SK-N-SH (cell line): ENCODE measurements around the gene RGS6. TPM values are rescaled to one million over a fixed set of nuclear protein-coding genes. Genes with fewer than 3 reads are reported as not detected.

Experiments used
- CTCF ChIA-PET: fragments of 300-600, 350-600 bp; formaldehyde crosslinking; extraction: SDS; loops from one replicate; lab custom pipeline; 2021; lab: Yijun Ruan, JAX
- POLR2A ChIA-PET: fragments of 350-600 bp; sonication (Branson Sonifier 250); formaldehyde crosslinking; extraction: SDS; loops from one replicate; lab custom pipeline; 2020; ENCODE audit warnings: antibody characterized with exemption, inconsistent platforms; lab: Yijun Ruan, JAX
- DNase-seq: peaks from one replicate; pipeline ENCODE4 v3.0.0; 2012
- H2AFZ ChIP-seq: fragments of 200-600 bp; sonication (generic); 2 replicates; pipeline ENCODE4 v1.8.1; 2016; ENCODE audit warnings: antibody characterized with exemption, mild to moderate bottlenecking, low read depth
- H3F3A ChIP-seq: fragments of 200-600 bp; sonication (generic); replicated peaks from 2 replicates; pipeline ENCODE3; 2016; ENCODE audit warnings: antibody characterized with exemption, mild to moderate bottlenecking; ENCODE audit not compliant: insufficient read depth
- H3K27ac ChIP-seq, 2 experiments: fragments of 200-500 bp in 1 of 2; fragments of 200-600 bp in 1 of 2; sonication (Bioruptor generic) in 1 of 2; sonication (generic), shearing (Covaris generic) in 1 of 2; 2 replicates each; pipeline versions ENCODE4 v1.5.1 to v1.6.1; 2014 to 2016; ENCODE audit warnings: low read depth in 2 of 2, inconsistent platforms in 1 of 2, low read length in 1 of 2, mild to moderate bottlenecking in 1 of 2, mixed read lengths in 1 of 2
- H3K27me3 ChIP-seq: fragments of 200-600 bp; sonication (generic), shearing (Covaris generic); 2 replicates; pipeline ENCODE4 v1.6.1; 2016; ENCODE audit warnings: mixed run types; ENCODE audit not compliant: insufficient read depth
- H3K36me3 ChIP-seq, 2 experiments: fragments of 200-500 bp in 1 of 2; fragments of 200-600 bp in 1 of 2; sonication (Bioruptor generic) in 1 of 2; sonication (generic) in 1 of 2; replicated peaks in 1 of 2; 2 replicates each; pipeline versions ENCODE3 to v1.5.1; 2014 to 2016; ENCODE audit warnings: low read length in 1 of 2, mild to moderate bottlenecking in 1 of 2; ENCODE audit not compliant: insufficient read depth in 2 of 2, control insufficient read depth in 1 of 2
- H3K4me1 ChIP-seq, 2 experiments: fragments of 200-500 bp in 1 of 2; fragments of 200-600 bp in 1 of 2; sonication (Bioruptor generic) in 1 of 2; sonication (generic), shearing (Covaris generic) in 1 of 2; 2 replicates each; pipeline versions ENCODE4 v1.5.1 to v1.6.1; 2014 to 2016; ENCODE audit warnings: low read depth in 1 of 2, low read length in 1 of 2, mixed run types in 1 of 2; ENCODE audit not compliant: insufficient read depth in 2 of 2, control insufficient read depth in 1 of 2
- H3K4me2 ChIP-seq: fragments of 200-600 bp; sonication (generic), shearing (Covaris generic); 2 replicates; pipeline ENCODE4 v1.6.1; 2017; ENCODE audit warnings: mixed run types
- H3K4me3 ChIP-seq, 2 experiments: fragments of 200-500 bp in 1 of 2; fragments of 200-600 bp in 1 of 2; sonication (Bioruptor generic) in 1 of 2; sonication (generic), shearing (Covaris generic) in 1 of 2; 2 replicates each; pipeline versions ENCODE4 v1.5.1 to v1.8.1; 2014 to 2016; ENCODE audit warnings: low read depth in 2 of 2, inconsistent platforms in 1 of 2, low read length in 1 of 2, mild to moderate bottlenecking in 1 of 2, mixed read lengths in 1 of 2, moderate library complexity in 1 of 2
- H3K79me2 ChIP-seq: fragments of 200-600 bp; sonication (generic); 2 replicates; pipeline ENCODE4 v1.8.1; 2017; ENCODE audit warnings: mild to moderate bottlenecking; ENCODE audit not compliant: insufficient read depth
- H3K9ac ChIP-seq: fragments of 200-600 bp; sonication (generic); 2 replicates; pipeline ENCODE4 v1.6.1; 2017; ENCODE audit warnings: mixed run types
- H3K9me2 ChIP-seq: fragments of 200-600 bp; sonication (generic); 2 replicates; pipeline ENCODE4 v1.6.1; 2017; ENCODE audit warnings: mixed run types
- H3K9me3 ChIP-seq: fragments of 200-600 bp; sonication (generic); 2 replicates; pipeline ENCODE4 v1.6.1; 2017; ENCODE audit warnings: mixed run types, mild to moderate bottlenecking, moderate library complexity
- H4K20me1 ChIP-seq: fragments of 200-600 bp; sonication (generic); 2 replicates; pipeline ENCODE4 v1.6.1; 2017; ENCODE audit warnings: mild to moderate bottlenecking, mixed run types; ENCODE audit not compliant: insufficient read depth
- CHD2 ChIP-seq: fragments of 150-350 bp; IDR thresholded peaks from 2 replicates; pipeline ENCODE4 v1.6.1; 2018; ENCODE audit warnings: low read length; ENCODE audit not compliant: partially characterized antibody
- CTCF ChIP-seq: fragments of 200-600 bp; sonication (generic); IDR thresholded peaks from 2 replicates; pipeline ENCODE4 v1.6.1; 2017; ENCODE audit warnings: antibody characterized with exemption, mild to moderate bottlenecking, moderate library complexity
- ELF1 ChIP-seq: IDR thresholded peaks from 2 replicates; pipeline ENCODE4 v1.4.0; 2012
- EZH2phosphoT487 ChIP-seq: fragments of 200-600 bp; sonication (generic); IDR thresholded peaks from 2 replicates; pipeline ENCODE4 v1.6.1; 2017; ENCODE audit warnings: low read depth, mixed run types, mild to moderate bottlenecking, antibody characterized with exemption, moderate library complexity, borderline replicate concordance
- FOSL2 ChIP-seq: IDR thresholded peaks from 2 replicates; pipeline ENCODE4 v1.4.0; 2012; ENCODE audit warnings: low read depth, mild to moderate bottlenecking, moderate library complexity, borderline replicate concordance
- MAX ChIP-seq: IDR thresholded peaks from 2 replicates; pipeline ENCODE4 v1.4.0; 2012; ENCODE audit warnings: low read depth
- MEF2A ChIP-seq: IDR thresholded peaks from 2 replicates; pipeline ENCODE4 v1.4.0; 2012; ENCODE audit warnings: low read depth, borderline replicate concordance
- MXI1 ChIP-seq: IDR thresholded peaks from 2 replicates; pipeline ENCODE4 v1.6.1; 2012; ENCODE audit warnings: mild to moderate bottlenecking, low read depth, low read length, improper control_type of control experiment
- RCOR1 ChIP-seq: fragments of 150-350 bp; IDR thresholded peaks from 2 replicates; pipeline ENCODE4 v1.6.1; 2017; ENCODE audit warnings: antibody characterized with exemption, low read length
- RXRA ChIP-seq: IDR thresholded peaks from 2 replicates; pipeline ENCODE4 v1.4.0; 2012; ENCODE audit warnings: low read depth, mild to moderate bottlenecking, borderline replicate concordance
- SMC3 ChIP-seq: IDR thresholded peaks from 2 replicates; pipeline ENCODE4 v1.6.1; 2012; ENCODE audit warnings: low read depth, low read length, improper control_type of control experiment
- TAF1 ChIP-seq: IDR thresholded peaks from 2 replicates; pipeline ENCODE4 v1.6.1; 2012; ENCODE audit warnings: low read depth, mild to moderate bottlenecking, low read length, moderate library complexity, borderline replicate concordance
- TCF12 ChIP-seq: IDR thresholded peaks from 2 replicates; pipeline ENCODE4 v1.4.0; 2012
- TEAD4 ChIP-seq: IDR thresholded peaks from 2 replicates; pipeline ENCODE4 v1.4.0; 2012; ENCODE audit warnings: mild to moderate bottlenecking, borderline replicate concordance; ENCODE audit not compliant: insufficient read depth
- YY1 ChIP-seq: IDR thresholded peaks from 2 replicates; pipeline ENCODE4 v1.4.0; 2012; ENCODE audit warnings: low read depth, mild to moderate bottlenecking
- WGBS: methylation state at CpG from one replicate; pipeline ENCODE4 v1.1.6; 2017; ENCODE audit warnings: low lambda C conversion rate; 5-methylcytosine and 5-hydroxymethylcytosine counted together
- polyA plus RNA-seq, 3 experiments: library from polyadenylated mRNA; depleted of rRNA; stranded (reverse); fragments of >200 nt; gene quantifications; 2 replicates each; pipeline ENCODE4 v1.2.3, GENCODE V29; 2012
- TF ChIP-seq, protein P1 (sequence below): IDR thresholded peaks from 2 replicates; pipeline ENCODE4 v1.4.0; 2012; ENCODE audit warnings: low read depth, borderline replicate concordance

Gene RGS6
- polyA plus RNA-seq, 1 of the 3 experiments (the other 2 are of a cell fraction), result not detected

DNA sequence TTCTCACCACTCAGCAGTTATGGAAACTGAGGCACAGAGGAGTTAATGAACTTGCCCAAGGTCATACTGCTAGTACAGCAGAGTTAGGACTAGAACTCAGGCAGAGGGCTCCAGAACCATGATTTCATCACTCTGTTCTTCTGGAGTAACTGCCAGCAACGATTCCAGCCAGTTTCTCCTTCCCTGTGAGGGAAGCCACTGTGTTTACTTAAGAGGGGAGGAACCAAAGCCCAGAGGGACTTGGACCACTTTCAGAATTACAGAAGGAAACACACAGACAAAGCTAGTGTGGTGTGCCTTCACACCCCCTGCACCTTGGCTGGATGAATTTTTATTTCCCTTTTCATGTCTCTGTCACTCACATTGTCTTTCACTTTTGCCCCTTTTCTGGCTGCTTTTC is 563.4 kb downstream of the RGS6 start:
- Histone ChIP-seq H3K36me3 (no peaks in the 10 kb centered on the region), H3K27me3 (peaks cover 13% of the 10 kb centered on the region; the same call in 1 of the 2 replicates), H3K4me2 (no peak overlapping the region), H3K4me1 (peaks cover 0 to 3% of the 10 kb centered on the region in 2 experiments; a peak in 2 of 4 replicates), H3K79me2 (no peaks in the 10 kb centered on the region), H3F3A (no peaks in the 10 kb centered on the region), H3K9me3 (no peaks in the 10 kb centered on the region), H3K27ac (no peak overlapping the region), H3K4me3 (no peak overlapping the region), H2AFZ (no peak overlapping the region), H4K20me1 (no peaks in the 10 kb centered on the region), H3K9me2 (no peaks in the 10 kb centered on the region), H3K9ac (no peak overlapping the region)
- WGBS, result 0% methylated on average over 1 of the region's 1 CpG
- DNase-seq, result no peak
- ChIA-PET POLR2A (no interaction called here), CTCF (interaction anchor here (0.7 to 3.8 kb wide), 3 partner anchors 18 to 314 kb away, joined by 3 to 20 read pairs (median 5); no protein-coding TSS in a partner anchor)
- TF ChIP-seq MAX (no peak), MEF2A (no peak), CHD2 (no peak), MXI1 (no peak), TAF1 (no peak), RCOR1 (no peak), ELF1 (no peak), RXRA (no peak)
- TF ChIP-seq, protein P1, sequence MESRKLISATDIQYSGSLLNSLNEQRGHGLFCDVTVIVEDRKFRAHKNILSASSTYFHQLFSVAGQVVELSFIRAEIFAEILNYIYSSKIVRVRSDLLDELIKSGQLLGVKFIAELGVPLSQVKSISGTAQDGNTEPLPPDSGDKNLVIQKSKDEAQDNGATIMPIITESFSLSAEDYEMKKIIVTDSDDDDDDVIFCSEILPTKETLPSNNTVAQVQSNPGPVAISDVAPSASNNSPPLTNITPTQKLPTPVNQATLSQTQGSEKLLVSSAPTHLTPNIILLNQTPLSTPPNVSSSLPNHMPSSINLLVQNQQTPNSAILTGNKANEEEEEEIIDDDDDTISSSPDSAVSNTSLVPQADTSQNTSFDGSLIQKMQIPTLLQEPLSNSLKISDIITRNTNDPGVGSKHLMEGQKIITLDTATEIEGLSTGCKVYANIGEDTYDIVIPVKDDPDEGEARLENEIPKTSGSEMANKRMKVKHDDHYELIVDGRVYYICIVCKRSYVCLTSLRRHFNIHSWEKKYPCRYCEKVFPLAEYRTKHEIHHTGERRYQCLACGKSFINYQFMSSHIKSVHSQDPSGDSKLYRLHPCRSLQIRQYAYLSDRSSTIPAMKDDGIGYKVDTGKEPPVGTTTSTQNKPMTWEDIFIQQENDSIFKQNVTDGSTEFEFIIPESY, result no peak

DNA sequence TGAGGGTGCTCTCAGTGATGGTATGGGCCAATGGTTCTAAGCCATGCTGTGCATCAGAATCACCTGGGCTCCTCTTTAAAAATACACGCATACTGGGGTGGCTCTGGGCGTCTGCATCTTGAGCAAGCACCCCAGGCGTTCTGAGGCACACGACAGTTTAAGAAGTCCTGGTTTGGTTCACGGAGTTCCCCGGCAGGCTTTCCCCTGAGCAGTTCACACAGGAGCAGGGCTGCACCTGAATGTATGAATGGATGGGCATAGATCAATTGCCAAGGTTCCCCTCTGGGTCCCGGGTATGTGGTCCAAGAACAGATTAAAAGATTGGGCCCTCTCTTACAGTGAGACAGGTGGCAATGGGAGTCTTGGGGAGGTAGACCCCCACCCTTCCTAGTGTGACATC is 566.4 kb downstream of the RGS6 start:
- no peaks in the 10 kb centered on the region for H3K36me3 ChIP-seq
- no peak overlapping the region for H3K9ac ChIP-seq
- no peak overlapping the region for H3K27ac ChIP-seq
- no peak overlapping the region for H3K4me3 ChIP-seq
- H2AFZ ChIP-seq, result no peak overlapping the region
- H3K9me2 ChIP-seq, result no peaks in the 10 kb centered on the region
- 29% methylated on average over 7 of the region's 7 CpGs for WGBS
- TF ChIP-seq FOSL2 (no peak), ELF1 (no peak), SMC3 (no peak), TCF12 (no peak), EZH2phosphoT487 (no peak), TEAD4 (no peak), YY1 (no peak), CTCF (no peak)
- no peaks in the 10 kb centered on the region for H3K9me3 ChIP-seq
- ChIA-PET CTCF (interaction anchor here (1.0 to 2.7 kb wide), 3 partner anchors 15 to 450 kb away, joined by 3 to 21 read pairs (median 7); no protein-coding TSS in a partner anchor), POLR2A (no interaction called here)
- no peaks in the 10 kb centered on the region for H4K20me1 ChIP-seq
- no peaks in the 10 kb centered on the region for H3K79me2 ChIP-seq
- H3K27me3 ChIP-seq, result peaks cover 13% of the 10 kb centered on the region; the same call in 1 of the 2 replicates
- no peaks in the 10 kb centered on the region for H3F3A ChIP-seq
- H3K4me2 ChIP-seq, result no peak overlapping the region
- peaks cover 0 to 5% of the 10 kb centered on the region in 2 experiments; a peak in 2 of 4 replicates for H3K4me1 ChIP-seq
- no peak for DNase-seq
